ENCODE data around the gene SF3B2.
"Not testable (repeated sequence)": the region's sequence is repeated elsewhere in the genome, so short reads cannot be mapped to it uniquely, and the experiment has no call there.

SF3B2 gene

DNA sequence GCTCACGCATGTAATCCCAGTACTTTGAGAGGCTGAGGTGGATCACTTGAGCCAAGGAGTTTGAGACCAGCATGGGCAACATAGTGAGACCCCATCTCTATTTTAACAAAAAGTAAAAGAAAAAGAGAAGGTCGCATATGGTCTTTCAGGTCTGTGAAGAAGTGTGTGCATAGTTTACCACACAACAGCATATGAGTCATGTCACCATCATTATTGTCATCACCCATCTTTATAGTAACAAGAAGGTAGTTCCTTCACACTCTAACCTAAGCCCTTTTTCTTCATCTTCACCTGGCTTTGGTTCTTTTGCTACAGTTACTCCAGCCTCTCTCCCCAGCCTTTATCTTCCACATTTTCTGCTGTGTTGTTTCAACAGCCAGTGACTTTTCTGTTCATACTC, 57.1 kb downstream of the SF3B2 start:
- TF ChIP-seq, protein P1, sequence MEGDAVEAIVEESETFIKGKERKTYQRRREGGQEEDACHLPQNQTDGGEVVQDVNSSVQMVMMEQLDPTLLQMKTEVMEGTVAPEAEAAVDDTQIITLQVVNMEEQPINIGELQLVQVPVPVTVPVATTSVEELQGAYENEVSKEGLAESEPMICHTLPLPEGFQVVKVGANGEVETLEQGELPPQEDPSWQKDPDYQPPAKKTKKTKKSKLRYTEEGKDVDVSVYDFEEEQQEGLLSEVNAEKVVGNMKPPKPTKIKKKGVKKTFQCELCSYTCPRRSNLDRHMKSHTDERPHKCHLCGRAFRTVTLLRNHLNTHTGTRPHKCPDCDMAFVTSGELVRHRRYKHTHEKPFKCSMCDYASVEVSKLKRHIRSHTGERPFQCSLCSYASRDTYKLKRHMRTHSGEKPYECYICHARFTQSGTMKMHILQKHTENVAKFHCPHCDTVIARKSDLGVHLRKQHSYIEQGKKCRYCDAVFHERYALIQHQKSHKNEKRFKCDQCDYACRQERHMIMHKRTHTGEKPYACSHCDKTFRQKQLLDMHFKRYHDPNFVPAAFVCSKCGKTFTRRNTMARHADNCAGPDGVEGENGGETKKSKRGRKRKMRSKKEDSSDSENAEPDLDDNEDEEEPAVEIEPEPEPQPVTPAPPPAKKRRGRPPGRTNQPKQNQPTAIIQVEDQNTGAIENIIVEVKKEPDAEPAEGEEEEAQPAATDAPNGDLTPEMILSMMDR (IDR thresholded peaks at IDR 0.05; ENCODE audit: low read depth, low read length) = no peak
- Histone ChIP-seq H3K36me3 (no peaks in the 10 kb centered on the region), H3K27ac (no peak overlapping the region), H3K4me3 (ENCODE audit: low read depth, low read length) (no peak overlapping the region), H3K9me3 (ENCODE audit: severe bottlenecking) (no peaks in the 10 kb centered on the region), H3K27me3 (ENCODE audit: insufficient read depth, low read depth, severe bottlenecking) (no peaks in the 10 kb centered on the region)
- DNase-seq = no peak

DNA sequence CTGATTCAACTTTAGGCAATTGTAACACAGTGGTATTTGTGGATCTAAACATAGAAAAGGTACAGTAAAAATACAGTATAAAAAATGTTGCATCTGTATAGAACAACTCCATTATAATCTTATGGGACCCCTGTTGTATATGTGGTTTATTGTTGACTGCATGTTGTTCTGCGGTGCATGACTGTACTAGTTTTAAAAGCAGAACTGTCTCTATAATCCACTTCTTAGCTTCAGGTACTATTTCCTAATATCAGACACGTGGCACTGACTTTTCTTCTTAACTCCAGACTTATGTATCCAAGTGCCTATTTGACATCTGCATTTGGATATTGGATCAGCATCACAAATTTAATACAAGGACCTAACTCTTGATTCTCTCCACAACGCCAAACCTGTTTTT, 59.0 kb downstream of the SF3B2 start:
- Histone ChIP-seq H3K9me3 (ENCODE audit: severe bottlenecking) (no peaks in the 10 kb centered on the region), H3K27me3 (ENCODE audit: insufficient read depth, low read depth, severe bottlenecking) (no peaks in the 10 kb centered on the region), H3K36me3 (no peaks in the 10 kb centered on the region), H3K4me3 (ENCODE audit: low read depth, low read length) (no peak overlapping the region), H3K27ac (no peak overlapping the region)
- no peak for DNase-seq
- TF ChIP-seq, protein P1 (IDR thresholded peaks at IDR 0.05; ENCODE audit: low read depth, low read length) = no peak

DNA sequence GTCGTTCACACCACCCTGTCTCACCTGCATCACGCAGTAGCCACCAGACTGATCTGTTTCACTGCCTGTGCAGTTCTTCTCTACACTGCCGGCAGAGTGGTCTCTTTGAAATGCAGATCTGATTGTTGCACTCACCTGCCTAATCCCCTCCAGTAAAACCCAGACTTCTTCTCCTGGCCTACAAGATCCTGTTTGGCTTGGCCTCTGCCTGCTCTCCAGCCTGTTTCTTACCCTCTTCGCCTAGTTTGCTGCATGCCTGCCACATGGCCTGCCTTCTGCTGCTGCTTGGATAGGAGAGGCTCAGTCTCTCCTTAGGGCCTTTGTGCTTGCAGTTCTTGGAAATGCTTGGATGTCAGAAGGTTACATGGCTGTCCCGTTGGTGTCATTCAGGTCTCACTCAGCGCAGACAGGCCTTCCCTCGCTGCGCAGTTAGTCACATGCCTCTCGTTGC, 59.9 kb downstream of the SF3B2 start:
- TF ChIP-seq, protein P1 (IDR thresholded peaks at IDR 0.05; ENCODE audit: low read depth, low read length) = no peak
- Histone ChIP-seq H3K4me3 (ENCODE audit: low read depth, low read length) (no peak overlapping the region), H3K36me3 (no peaks in the 10 kb centered on the region), H3K27me3 (ENCODE audit: insufficient read depth, low read depth, severe bottlenecking) (no peaks in the 10 kb centered on the region), H3K9me3 (ENCODE audit: severe bottlenecking) (no peaks in the 10 kb centered on the region), H3K27ac (no peak overlapping the region)
- DNase-seq = peak; percentile 19

DNA sequence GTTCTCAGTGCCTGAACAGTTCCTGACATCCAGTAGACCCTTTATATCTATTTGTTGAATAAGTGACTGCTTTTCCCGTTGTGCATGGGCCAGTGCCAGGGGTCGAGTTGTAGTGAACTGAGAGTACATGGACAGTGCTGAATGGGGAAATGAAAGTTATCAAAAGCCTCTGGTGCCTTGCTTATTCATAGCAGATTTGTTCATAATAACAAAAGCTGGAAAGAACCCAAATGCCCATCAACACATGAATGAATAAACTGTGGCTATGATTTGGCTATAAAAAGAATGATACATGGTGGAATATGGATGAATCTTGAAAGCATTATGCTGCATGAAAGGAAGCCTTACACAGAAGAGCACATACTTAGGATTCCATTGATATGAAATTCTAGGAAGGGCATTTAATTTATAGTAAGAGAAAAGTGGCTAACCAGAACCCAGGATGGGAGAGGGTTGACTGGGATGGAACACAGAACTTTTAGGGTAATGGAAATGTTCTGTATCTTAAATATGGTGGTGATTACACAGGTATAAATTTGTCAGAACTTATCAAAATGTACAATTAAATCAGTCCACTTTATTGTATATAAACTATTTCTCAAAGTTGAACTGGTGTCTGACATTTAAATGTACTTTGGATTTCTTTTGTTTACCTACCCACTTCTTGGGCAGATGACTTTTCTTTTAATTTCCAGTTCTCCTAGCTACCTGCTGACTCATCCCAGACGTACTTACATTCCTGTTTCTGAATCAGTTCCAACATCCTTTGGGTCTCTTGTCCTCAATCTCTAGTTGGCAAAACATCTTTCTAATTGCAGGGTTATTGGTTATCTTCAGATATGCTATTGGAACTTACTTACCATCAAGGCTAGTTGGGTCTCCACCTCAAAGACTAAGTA, 60.7 kb downstream of the SF3B2 start:
- Histone ChIP-seq H3K36me3 (no peaks in the 10 kb centered on the region), H3K4me3 (ENCODE audit: low read depth, low read length) (no peak overlapping the region), H3K27ac (no peak overlapping the region), H3K27me3 (ENCODE audit: insufficient read depth, low read depth, severe bottlenecking) (no peaks in the 10 kb centered on the region), H3K9me3 (ENCODE audit: severe bottlenecking) (no peaks in the 10 kb centered on the region)
- DNase-seq = no peak
- TF ChIP-seq, protein P1 (IDR thresholded peaks at IDR 0.05; ENCODE audit: low read depth, low read length) = no peak

DNA sequence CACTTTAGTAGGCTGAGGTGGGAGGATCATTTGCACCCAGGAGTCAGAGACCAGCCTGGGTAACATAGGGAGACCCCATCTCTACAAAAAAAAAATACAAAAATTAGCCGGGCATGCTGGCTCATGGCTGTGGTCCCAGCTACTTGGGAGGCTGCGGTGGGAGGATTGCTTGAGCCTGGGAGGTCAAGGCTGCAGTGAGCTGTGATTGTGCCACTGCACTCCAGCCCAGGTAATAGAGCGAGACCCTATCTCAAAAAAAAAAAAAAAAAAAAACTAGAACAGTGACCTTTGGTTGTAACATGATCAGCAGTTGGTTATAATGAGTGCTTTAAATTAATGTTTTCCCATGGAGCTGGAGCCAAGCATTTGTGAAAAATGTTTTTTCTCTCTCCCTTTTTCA, 62.8 kb downstream of the SF3B2 start:
- not testable (repeated sequence) for DNase-seq; H3K27ac ChIP-seq; H3K4me3 ChIP-seq (ENCODE audit: low read depth, low read length)

DNA sequence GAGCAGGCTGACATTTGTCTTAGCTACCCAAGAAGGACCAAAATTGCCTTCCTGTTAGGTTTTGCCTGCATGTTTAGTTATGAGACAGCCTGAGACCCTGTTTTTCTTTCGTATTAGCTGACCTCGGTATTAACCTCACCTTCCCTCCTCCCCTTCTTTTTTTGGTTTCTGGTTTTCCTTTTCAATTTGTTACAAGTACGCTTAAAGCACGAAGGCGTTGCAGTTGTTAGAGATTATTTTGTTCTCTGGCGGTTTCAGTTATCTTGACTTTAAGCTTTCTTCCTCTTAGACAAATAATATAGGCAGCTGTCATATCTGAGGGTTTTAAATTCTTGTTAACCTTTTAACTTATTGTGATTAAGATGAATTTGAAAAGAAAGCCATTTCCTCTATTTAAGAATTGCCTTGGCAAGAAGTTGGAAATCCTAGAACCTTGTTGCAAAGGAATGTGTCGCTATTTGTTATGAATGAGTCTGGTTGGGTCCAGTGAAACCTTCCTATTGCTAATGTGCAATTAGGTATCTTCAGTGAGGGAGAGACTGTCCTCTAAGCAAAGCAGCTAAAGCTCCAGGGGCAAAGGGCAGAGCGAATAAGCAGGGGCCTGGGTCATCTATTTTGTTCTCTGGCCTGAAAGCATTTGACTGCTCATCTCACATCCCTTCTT, 63.6 kb downstream of the SF3B2 start:
- TF ChIP-seq, protein P1 (IDR thresholded peaks at IDR 0.05; ENCODE audit: low read depth, low read length) = no peak
- DNase-seq = no peak
- H3K27me3 ChIP-seq (ENCODE audit: insufficient read depth, low read depth, severe bottlenecking) = no peaks in the 10 kb centered on the region
- no peaks in the 10 kb centered on the region for H3K36me3 ChIP-seq
- no peak overlapping the region for H3K27ac ChIP-seq
- no peaks in the 10 kb centered on the region for H3K9me3 ChIP-seq (ENCODE audit: severe bottlenecking)
- no peak overlapping the region for H3K4me3 ChIP-seq (ENCODE audit: low read depth, low read length)

More for the DNA sequence above, 62.8 kb downstream of the SF3B2 start:
- not testable (repeated sequence) for H3K27me3 ChIP-seq (ENCODE audit: insufficient read depth, low read depth, severe bottlenecking); H3K9me3 ChIP-seq (ENCODE audit: severe bottlenecking); H3K36me3 ChIP-seq

Measured in WERI-Rb-1 (cell line).